ENCODE results near the gene OPA3.

- TF ChIP-seq CTCF (IDR thresholded peaks at IDR 0.05), result no peak
- no peak for TF ChIP-seq POLR2A (IDR thresholded peaks at IDR 0.05)
- no peak for TF ChIP-seq POLR2AphosphoS5 (IDR thresholded peaks at IDR 0.05)
- no peak for TF ChIP-seq EP300 (IDR thresholded peaks at IDR 0.05)
These were observed 83.5 kb downstream of the OPA3 start for GRCh38 chr19:45500918-45501729.
